Smooth muscle cell (in vitro differentiated cells): ENCODE results near the gene PAQR6. TPM values are rescaled to one million over a fixed set of nuclear protein-coding genes. Genes with fewer than 3 reads are reported as not detected.

Experiments used
- DNase-seq: peaks from one replicate; lab custom pipeline; 2025; ENCODE audit not compliant: unreplicated experiment; lab: John Stamatoyannopoulos, UW
- H2AFZ ChIP-seq: fragments of 200-600 bp; sonication (generic); 2 replicates; pipeline ENCODE4 v1.6.0; 2016; ENCODE audit warnings: antibody characterized with exemption, low read depth, mild to moderate bottlenecking
- H3F3A ChIP-seq: fragments of 200-600 bp; sonication (generic); 2 replicates; pipeline ENCODE4 v1.6.0; 2017; ENCODE audit warnings: antibody characterized with exemption, low read depth
- H3K27ac ChIP-seq: fragments of 200-600 bp; sonication (generic); 2 replicates; pipeline ENCODE4 v1.5.1; 2016; ENCODE audit warnings: low read depth, mild to moderate bottlenecking
- H3K27me3 ChIP-seq: fragments of 200-600 bp; sonication (generic); 2 replicates; pipeline ENCODE4 v1.6.1; 2016; ENCODE audit warnings: low read depth, mild to moderate bottlenecking
- H3K36me3 ChIP-seq: fragments of 200-600 bp; sonication (generic); 2 replicates; pipeline ENCODE4 v1.5.1; 2016; ENCODE audit warnings: low read depth
- H3K4me1 ChIP-seq: fragments of 200-600 bp; sonication (generic); 2 replicates; pipeline ENCODE4 v1.5.1; 2016; ENCODE audit warnings: low read depth
- H3K4me2 ChIP-seq: fragments of 200-600 bp; sonication (generic); 2 replicates; pipeline ENCODE4 v1.6.0; 2016; ENCODE audit warnings: mild to moderate bottlenecking
- H3K4me3 ChIP-seq: fragments of 200-600 bp; sonication (generic); 2 replicates; pipeline ENCODE4 v1.5.1; 2016; ENCODE audit warnings: mild to moderate bottlenecking
- H3K79me2 ChIP-seq: fragments of 200-600 bp; sonication (generic); 2 replicates; pipeline ENCODE4 v1.6.0; 2016; ENCODE audit warnings: low read depth, mild to moderate bottlenecking
- H3K9ac ChIP-seq: fragments of 200-600 bp; sonication (generic); 2 replicates; pipeline ENCODE4 v1.6.0; 2016; ENCODE audit warnings: low read depth
- H3K9me3 ChIP-seq: fragments of 200-600 bp; sonication (generic); replicated peaks from 2 replicates; pipeline ENCODE4 v1.5.1; 2016; ENCODE audit warnings: low read depth
- H4K20me1 ChIP-seq: fragments of 200-600 bp; sonication (generic); 2 replicates; pipeline ENCODE4 v1.6.0; 2016; ENCODE audit warnings: low read depth
- WGBS: methylation state at CpG from one replicate; pipeline ENCODE4 v1.1.7; 2016; ENCODE audit warnings: low lambda C conversion rate; 5-methylcytosine and 5-hydroxymethylcytosine counted together
- polyA plus RNA-seq: library from polyadenylated mRNA; unstranded; fragments of >200 nt; fragmentation: Nextera tagmentation; extraction: Ambion mirVana; gene quantifications from 2 replicates; pipeline ENCODE4 v1.2.1, GENCODE V29; 2016
- total RNA-seq: library from RNA; depleted of rRNA; stranded (reverse); fragments of >200 nt; gene quantifications from 2 replicates; pipeline ENCODE4 v1.2.3, GENCODE V29; 2014
- TF ChIP-seq, protein P1 (sequence below): fragments of 200-600 bp; sonication (generic); IDR thresholded peaks from 2 replicates; pipeline ENCODE4 v1.5.1; 2017; ENCODE audit warnings: borderline replicate concordance, mild to moderate bottlenecking, antibody characterized with exemption; ENCODE audit not compliant: insufficient read depth, poor library complexity, severe bottlenecking

Gene PAQR6
- total and polyA plus RNA-seq, 2 experiments from 2014 or later, result 1.3 to 2.7 TPM

DNA sequence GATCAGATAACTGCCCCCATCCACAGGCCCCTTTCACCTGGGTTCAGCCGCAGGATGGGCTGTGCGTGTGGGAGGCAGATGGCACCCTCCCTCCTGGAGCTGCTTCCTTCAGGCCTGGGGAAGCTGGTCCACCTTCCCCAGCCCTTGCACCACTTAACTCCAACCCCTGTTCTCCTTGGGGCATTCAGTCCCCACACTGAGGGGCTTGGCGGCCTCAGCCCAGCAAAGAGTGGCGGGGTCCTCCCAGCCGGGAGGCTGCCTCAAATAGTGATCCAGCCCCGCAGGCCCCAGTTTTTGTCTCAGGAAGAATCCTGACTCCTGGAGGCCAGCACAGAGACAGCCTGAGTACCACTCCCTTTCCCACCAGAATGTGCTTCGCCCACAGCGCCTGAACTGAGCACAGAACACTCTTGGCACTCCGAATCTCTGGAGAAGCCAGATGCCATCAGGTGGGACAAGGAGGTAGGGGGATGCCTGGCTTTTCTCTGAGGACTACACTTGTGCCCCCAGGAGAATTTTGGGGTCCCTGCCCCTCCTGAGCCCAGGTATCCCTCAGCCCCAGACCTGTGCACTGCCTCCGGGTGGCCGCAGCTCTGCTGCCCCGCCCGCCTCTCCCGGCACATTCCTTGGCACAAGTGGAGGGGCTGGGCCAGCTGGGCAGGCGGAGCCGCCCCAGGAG is 936 bp downstream of the PAQR6 start:
- TF ChIP-seq, protein P1, sequence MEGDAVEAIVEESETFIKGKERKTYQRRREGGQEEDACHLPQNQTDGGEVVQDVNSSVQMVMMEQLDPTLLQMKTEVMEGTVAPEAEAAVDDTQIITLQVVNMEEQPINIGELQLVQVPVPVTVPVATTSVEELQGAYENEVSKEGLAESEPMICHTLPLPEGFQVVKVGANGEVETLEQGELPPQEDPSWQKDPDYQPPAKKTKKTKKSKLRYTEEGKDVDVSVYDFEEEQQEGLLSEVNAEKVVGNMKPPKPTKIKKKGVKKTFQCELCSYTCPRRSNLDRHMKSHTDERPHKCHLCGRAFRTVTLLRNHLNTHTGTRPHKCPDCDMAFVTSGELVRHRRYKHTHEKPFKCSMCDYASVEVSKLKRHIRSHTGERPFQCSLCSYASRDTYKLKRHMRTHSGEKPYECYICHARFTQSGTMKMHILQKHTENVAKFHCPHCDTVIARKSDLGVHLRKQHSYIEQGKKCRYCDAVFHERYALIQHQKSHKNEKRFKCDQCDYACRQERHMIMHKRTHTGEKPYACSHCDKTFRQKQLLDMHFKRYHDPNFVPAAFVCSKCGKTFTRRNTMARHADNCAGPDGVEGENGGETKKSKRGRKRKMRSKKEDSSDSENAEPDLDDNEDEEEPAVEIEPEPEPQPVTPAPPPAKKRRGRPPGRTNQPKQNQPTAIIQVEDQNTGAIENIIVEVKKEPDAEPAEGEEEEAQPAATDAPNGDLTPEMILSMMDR, result no peak
- no peaks in the 10 kb centered on the region for H3K27me3 ChIP-seq
- no peak overlapping the region for H3K4me3 ChIP-seq
- H3K36me3 ChIP-seq, result no peaks in the 10 kb centered on the region
- no peaks in the 10 kb centered on the region for H3K9me3 ChIP-seq
- no peak overlapping the region for H3K4me2 ChIP-seq
- H3K79me2 ChIP-seq, result no peaks in the 10 kb centered on the region
- no peaks in the 10 kb centered on the region for H3F3A ChIP-seq
- H3K27ac ChIP-seq, result no peak overlapping the region
- no peak for DNase-seq
- no peak overlapping the region for H3K9ac ChIP-seq
- WGBS, result 88% methylated on average over 16 of the region's 16 CpGs
- H3K4me1 ChIP-seq, result no peaks in the 10 kb centered on the region
- no peaks in the 10 kb centered on the region for H4K20me1 ChIP-seq
- H2AFZ ChIP-seq, result no peak overlapping the region

- TF ChIP-seq, protein P1, result no peak
- Histone ChIP-seq H3K79me2 (no peaks in the 10 kb centered on the region), H3K27ac (no peak overlapping the region), H3K9ac (no peak overlapping the region), H2AFZ (no peak overlapping the region), H3K27me3 (no peaks in the 10 kb centered on the region), H3K36me3 (no peaks in the 10 kb centered on the region), H3K4me1 (no peaks in the 10 kb centered on the region), H3F3A (no peaks in the 10 kb centered on the region), H4K20me1 (no peaks in the 10 kb centered on the region), H3K9me3 (no peaks in the 10 kb centered on the region), H3K4me3 (no peak overlapping the region), H3K4me2 (no peak overlapping the region)
- no peak for DNase-seq
- WGBS, result 88% methylated on average over 10 of the region's 10 CpGs
Observed at GRCh38 chr1:156246241-156246780, 1.5 kb downstream of the PAQR6 start.

DNA sequence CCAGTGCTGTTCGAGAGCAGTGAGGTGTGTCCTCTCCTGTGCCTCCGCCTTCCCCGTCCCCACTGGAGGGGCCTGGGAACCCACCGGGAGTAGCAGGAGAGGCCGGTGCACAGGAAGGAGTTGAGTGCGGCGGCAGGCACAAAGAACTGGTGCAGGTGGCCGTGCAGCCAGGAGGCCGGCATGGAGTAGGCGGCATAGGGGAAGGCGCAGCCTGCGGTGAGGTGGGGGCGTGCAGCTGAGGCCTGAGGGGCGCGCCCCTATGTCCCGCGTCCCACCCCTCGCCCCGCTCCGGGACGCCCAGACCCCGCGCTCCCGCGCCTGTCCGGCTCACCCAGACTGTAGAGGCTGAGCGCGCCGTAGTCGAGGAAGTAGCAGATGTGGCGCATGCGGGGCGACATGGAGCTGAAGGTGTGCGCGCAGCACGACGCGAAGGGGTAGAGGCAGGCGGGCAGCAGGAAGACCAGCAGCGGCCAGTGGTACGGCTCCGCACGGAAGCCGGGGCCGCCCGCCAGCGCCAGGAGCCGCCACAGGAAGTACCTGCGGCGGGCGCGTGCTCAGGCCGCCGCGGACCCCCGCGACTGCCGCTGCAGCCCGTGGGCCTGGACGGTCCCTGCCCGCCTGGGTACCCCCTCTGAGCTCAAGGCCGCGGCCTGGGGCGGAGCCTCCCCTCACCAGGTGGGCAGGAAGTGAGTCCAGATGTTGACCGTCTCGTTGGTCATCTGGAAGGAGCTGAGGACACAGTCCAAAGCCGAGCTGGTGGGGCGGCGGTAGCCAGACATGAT is 2.2 kb downstream of the PAQR6 start:
- H4K20me1 ChIP-seq, result no peaks in the 10 kb centered on the region
- no peaks in the 10 kb centered on the region for H3K27me3 ChIP-seq
- no peaks in the 10 kb centered on the region for H3K36me3 ChIP-seq
- TF ChIP-seq, protein P1, result no peak
- no peak overlapping the region for H3K4me3 ChIP-seq
- H3K9ac ChIP-seq, result no peak overlapping the region
- no peak overlapping the region for H2AFZ ChIP-seq
- H3K79me2 ChIP-seq, result no peaks in the 10 kb centered on the region
- H3K9me3 ChIP-seq, result no peaks in the 10 kb centered on the region
- 82% methylated on average over 69 of the region's 69 CpGs for WGBS
- H3K4me1 ChIP-seq, result no peaks in the 10 kb centered on the region
- DNase-seq, result no peak
- no peak overlapping the region for H3K4me2 ChIP-seq
- H3K27ac ChIP-seq, result no peak overlapping the region
- H3F3A ChIP-seq, result no peaks in the 10 kb centered on the region
